ENCODE data around the gene CCDC106. TPM values are rescaled to one million over a fixed set of nuclear protein-coding genes. Genes with fewer than 3 reads are reported as not detected.

CCDC106 gene
- total RNA-seq, 1 donor from 2014 or later: 20.8 TPM

- Mint-ChIP-seq H3K9me3 (no peaks in the 10 kb centered on the region), H3K36me3 (peaks cover 7% of the 10 kb centered on the region), H3K4me3 (peak overlapping the region; percentile 80), H3K27ac (peak overlapping the region; percentile 96), H3K4me1 (peaks cover 50% of the 10 kb centered on the region), H3K27me3 (ENCODE audit: low read depth) (no peaks in the 10 kb centered on the region)
- TF ChIP-seq CTCF (IDR thresholded peaks at IDR 0.05; ENCODE audit: unreplicated experiment): no peak
- DNase-seq (ENCODE audit: low spot score in 2 of 2, unreplicated experiment in 2 of 2): no peak
Observed at GRCh38 chr19:55640043-55640576, 7.9 kb upstream of the CCDC106 start.

GRCh38 chr19:55640577-55641425 lies 7.2 kb upstream of the CCDC106 start, which contains the start of gene ZNF580:
ZNF580 (plus strand) TSS chr19:55641002; CDS start chr19:55642509, 1,507 bp downstream.
- Mint-ChIP-seq H3K36me3 (peaks cover 7% of the 10 kb centered on the region), H3K4me1 (peaks cover 47% of the 10 kb centered on the region), H3K4me3 (peak within 1 kb of the TSS; percentile 81), H3K9me3 (no peaks in the 10 kb centered on the region), H3K27ac (peak within 1 kb of the TSS; percentile 96), H3K27me3 (ENCODE audit: low read depth) (no peaks in the 10 kb centered on the region)
- no peak for TF ChIP-seq CTCF (IDR thresholded peaks at IDR 0.05; ENCODE audit: unreplicated experiment)
- DNase-seq (ENCODE audit: low spot score in 2 of 2, unreplicated experiment in 2 of 2): peak in 1 of 2 experiments; percentile 70

GRCh38 chr19:55641426-55642152 lies 6.4 kb upstream of the CCDC106 start:
- Mint-ChIP-seq H3K4me3 (peak overlapping the region; percentile 81), H3K4me1 (peaks cover 39% of the 10 kb centered on the region), H3K36me3 (peaks cover 7% of the 10 kb centered on the region)

GRCh38 chr19:55642153-55643002 lies 5.6 kb upstream of the CCDC106 start:
- no peaks in the 10 kb centered on the region for H3K27me3 Mint-ChIP-seq (ENCODE audit: low read depth)
- no peak for TF ChIP-seq CTCF (IDR thresholded peaks at IDR 0.05; ENCODE audit: unreplicated experiment)
- no peaks in the 10 kb centered on the region for H3K9me3 Mint-ChIP-seq
- peak overlapping the region; percentile 98 for H3K27ac Mint-ChIP-seq
- peak overlapping the region; percentile 93 for H3K4me3 Mint-ChIP-seq
- peaks cover 43% of the 10 kb centered on the region for H3K4me1 Mint-ChIP-seq
- DNase-seq (ENCODE audit: low spot score in 2 of 2, unreplicated experiment in 2 of 2): no peak
- peaks cover 7% of the 10 kb centered on the region for H3K36me3 Mint-ChIP-seq

More at GRCh38 chr19:55641426-55642152, 6.4 kb upstream of the CCDC106 start:
- TF ChIP-seq CTCF (IDR thresholded peaks at IDR 0.05; ENCODE audit: unreplicated experiment): no peak
- Mint-ChIP-seq H3K9me3 (no peaks in the 10 kb centered on the region), H3K27ac (peak overlapping the region; percentile 91), H3K27me3 (ENCODE audit: low read depth) (no peaks in the 10 kb centered on the region)
- DNase-seq (ENCODE audit: low spot score in 2 of 2, unreplicated experiment in 2 of 2): no peak
